Tibial artery (tissue), 4 donors: ENCODE results near the gene FRS3.
"Not testable (repeated sequence)": the region's sequence is repeated elsewhere in the genome, so short reads cannot be mapped to it uniquely, and the experiment has no call there.

Source experiments
- DNase-seq, 2 donors: peaks; one replicate each; pipeline ENCODE4 v3.0.0-alpha.2; 2019
- H3K27ac ChIP-seq, 2 donors: fragments of 200-600 bp; sonication (generic) in 1 of 2; 1 replicate in 1 of 2; 2 replicates in 1 of 2; pipeline ENCODE4 v1.5.1; 2018 to 2019; ENCODE audit warnings: mild to moderate bottlenecking in 1 of 2
- H3K27me3 ChIP-seq, 2 donors: fragments of 200-600 bp; sonication (generic) in 1 of 2; one replicate each; pipeline versions ENCODE4 v1.5.1 to v1.6.0; 2016 to 2019
- H3K36me3 ChIP-seq, 3 donors: fragments of 200-600 bp; sonication (generic) in 2 of 3; one replicate each; pipeline ENCODE4 v1.5.1; 2016 to 2019; ENCODE audit warnings: mild to moderate bottlenecking in 2 of 3
- H3K4me1 ChIP-seq, 4 donors: fragments of 200-600 bp; sonication (generic) in 2 of 4; 1 replicate in 3 of 4; 2 replicates in 1 of 4; pipeline ENCODE4 v1.5.1; 2016 to 2019
- H3K4me3 ChIP-seq, 2 donors: fragments of 200-600 bp; sonication (generic) in 1 of 2; 1 replicate in 1 of 2; 2 replicates in 1 of 2; pipeline ENCODE4 v1.5.1; 2018 to 2019; ENCODE audit warnings: mild to moderate bottlenecking in 2 of 2
- H3K9me3 ChIP-seq, 3 donors: fragments of 200-600 bp; sonication (generic) in 1 of 3; one replicate each; pipeline ENCODE4 v1.5.1; 2016 to 2019
- intact Hi-C: fragments of 100-400 bp; cut with DNase I; formaldehyde crosslinking; loops from one replicate; pipeline ENCODE4 v1.15.0; 2023; ENCODE audit warnings: low total_unique reads
- TF ChIP-seq, protein P1 (sequence below), 2 experiments: fragments of 200-600 bp in 1 of 2; fragments of 450-650 bp in 1 of 2; IDR thresholded peaks; one replicate each; pipeline ENCODE4 v1.5.1; 2017 to 2019; ENCODE audit warnings: antibody characterized with exemption in 2 of 2, mild to moderate bottlenecking in 1 of 2, moderate library complexity in 1 of 2

FRS3 gene

DNA sequence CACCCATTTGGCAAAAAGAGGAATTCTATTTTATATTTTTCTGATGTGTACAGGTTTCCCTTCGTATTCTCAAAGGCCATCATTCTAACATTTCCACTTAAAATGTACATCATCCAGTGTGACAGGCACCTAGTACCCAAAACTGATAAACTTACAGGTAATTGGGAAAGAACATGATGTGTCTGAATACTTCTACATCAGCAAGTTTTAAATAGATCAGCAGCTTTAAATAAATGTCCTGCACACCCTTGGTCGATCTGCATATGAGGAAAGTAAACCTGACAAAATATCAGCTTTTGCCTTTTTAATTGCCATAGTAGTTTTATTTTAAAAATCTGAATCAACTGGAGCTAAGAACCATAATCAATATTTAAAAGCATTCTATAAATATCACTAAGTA, 34.3 kb upstream of the FRS3 start:
- intact Hi-C loops = no loop called here
- no peak overlapping the region for H3K4me3 ChIP-seq
- H3K9me3 ChIP-seq = no peaks in the 10 kb centered on the region
- TF ChIP-seq, protein P1, sequence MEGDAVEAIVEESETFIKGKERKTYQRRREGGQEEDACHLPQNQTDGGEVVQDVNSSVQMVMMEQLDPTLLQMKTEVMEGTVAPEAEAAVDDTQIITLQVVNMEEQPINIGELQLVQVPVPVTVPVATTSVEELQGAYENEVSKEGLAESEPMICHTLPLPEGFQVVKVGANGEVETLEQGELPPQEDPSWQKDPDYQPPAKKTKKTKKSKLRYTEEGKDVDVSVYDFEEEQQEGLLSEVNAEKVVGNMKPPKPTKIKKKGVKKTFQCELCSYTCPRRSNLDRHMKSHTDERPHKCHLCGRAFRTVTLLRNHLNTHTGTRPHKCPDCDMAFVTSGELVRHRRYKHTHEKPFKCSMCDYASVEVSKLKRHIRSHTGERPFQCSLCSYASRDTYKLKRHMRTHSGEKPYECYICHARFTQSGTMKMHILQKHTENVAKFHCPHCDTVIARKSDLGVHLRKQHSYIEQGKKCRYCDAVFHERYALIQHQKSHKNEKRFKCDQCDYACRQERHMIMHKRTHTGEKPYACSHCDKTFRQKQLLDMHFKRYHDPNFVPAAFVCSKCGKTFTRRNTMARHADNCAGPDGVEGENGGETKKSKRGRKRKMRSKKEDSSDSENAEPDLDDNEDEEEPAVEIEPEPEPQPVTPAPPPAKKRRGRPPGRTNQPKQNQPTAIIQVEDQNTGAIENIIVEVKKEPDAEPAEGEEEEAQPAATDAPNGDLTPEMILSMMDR (IDR thresholded peaks at IDR 0.05) = no peak
- H3K27ac ChIP-seq = no peak overlapping the region
- H3K27me3 ChIP-seq = no peaks in the 10 kb centered on the region
- DNase-seq = no peak
- no peaks in the 10 kb centered on the region for H3K36me3 ChIP-seq
- no peaks in the 10 kb centered on the region for H3K4me1 ChIP-seq

DNA sequence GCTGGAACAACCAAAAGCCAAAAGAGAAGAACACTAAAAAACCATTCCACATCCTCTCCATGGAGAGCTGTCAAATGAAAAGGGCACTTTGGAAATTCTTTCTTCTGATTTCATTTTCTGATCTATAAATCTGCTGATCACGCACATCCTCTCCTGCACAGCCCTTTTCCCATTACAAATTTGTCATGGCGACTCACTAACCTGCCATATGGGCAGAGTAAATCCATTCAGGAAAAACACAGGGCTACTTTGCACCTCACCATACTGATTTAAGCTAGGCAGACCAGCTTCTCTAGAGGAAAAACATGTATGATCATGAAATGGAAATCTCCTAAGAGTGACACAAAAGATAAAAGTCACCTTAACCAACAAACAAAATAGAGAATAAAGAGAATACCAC, 33.8 kb upstream of the FRS3 start:
- Histone ChIP-seq H3K36me3 (no peaks in the 10 kb centered on the region), H3K9me3 (no peaks in the 10 kb centered on the region), H3K27me3 (no peaks in the 10 kb centered on the region), H3K27ac (no peak overlapping the region), H3K4me1 (no peaks in the 10 kb centered on the region), H3K4me3 (no peak overlapping the region)
- no peak for DNase-seq
- intact Hi-C loops = no loop called here
- TF ChIP-seq, protein P1 (IDR thresholded peaks at IDR 0.05) = no peak

DNA sequence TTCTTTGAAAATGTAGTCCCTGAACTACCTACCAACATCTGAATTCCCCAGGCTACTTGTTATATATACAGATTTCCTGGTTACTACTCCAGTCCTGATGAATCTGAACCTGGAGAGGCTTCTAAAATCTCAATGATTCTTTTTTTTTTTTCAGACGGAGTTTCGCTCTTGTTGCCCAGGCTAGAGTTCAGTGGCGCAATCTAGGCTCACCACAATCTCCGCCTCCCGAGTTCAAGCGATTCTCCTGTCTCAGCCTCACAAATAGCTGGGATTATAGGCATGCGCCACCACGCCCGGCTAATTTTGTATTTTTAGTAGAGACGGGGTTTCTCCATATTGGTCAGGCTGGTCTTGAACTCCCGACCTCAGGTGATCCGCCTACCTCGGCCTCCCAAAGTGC, 32.2 kb upstream of the FRS3 start:
- H3K9me3 ChIP-seq, DNase-seq, H3K27me3 ChIP-seq, H3K27ac ChIP-seq, H3K4me3 ChIP-seq, intact Hi-C loops, H3K36me3 ChIP-seq, H3K4me1 ChIP-seq: not testable (repeated sequence)

DNA sequence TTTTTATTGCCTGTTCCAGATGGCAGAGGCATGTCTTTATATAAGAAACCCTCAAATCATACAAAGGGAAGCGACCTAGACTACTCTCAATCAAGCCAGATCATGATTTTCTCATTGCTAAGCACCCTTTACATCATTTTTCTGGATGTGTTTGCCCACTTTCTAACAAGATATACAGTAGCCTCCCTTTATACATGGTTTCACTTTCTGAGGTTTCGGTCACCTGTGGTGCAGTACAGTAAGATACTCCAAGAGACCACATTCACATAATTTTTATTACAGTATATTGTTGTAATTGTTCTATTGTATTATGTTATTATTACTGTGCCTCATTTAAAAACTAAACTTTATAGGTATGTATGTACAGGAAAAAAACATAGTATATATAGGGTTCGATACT, 31.4 kb upstream of the FRS3 start:
- no peak overlapping the region for H3K27ac ChIP-seq
- H3K27me3 ChIP-seq = no peaks in the 10 kb centered on the region
- TF ChIP-seq, protein P1 (IDR thresholded peaks at IDR 0.05) = no peak
- H3K4me1 ChIP-seq = no peaks in the 10 kb centered on the region
- no peak for DNase-seq
- H3K4me3 ChIP-seq = no peak overlapping the region
- peaks cover 4 to 7% (median 6%) of the 10 kb centered on the region in 3 donors for H3K36me3 ChIP-seq
- H3K9me3 ChIP-seq = no peaks in the 10 kb centered on the region
- intact Hi-C loops = no loop called here

DNA sequence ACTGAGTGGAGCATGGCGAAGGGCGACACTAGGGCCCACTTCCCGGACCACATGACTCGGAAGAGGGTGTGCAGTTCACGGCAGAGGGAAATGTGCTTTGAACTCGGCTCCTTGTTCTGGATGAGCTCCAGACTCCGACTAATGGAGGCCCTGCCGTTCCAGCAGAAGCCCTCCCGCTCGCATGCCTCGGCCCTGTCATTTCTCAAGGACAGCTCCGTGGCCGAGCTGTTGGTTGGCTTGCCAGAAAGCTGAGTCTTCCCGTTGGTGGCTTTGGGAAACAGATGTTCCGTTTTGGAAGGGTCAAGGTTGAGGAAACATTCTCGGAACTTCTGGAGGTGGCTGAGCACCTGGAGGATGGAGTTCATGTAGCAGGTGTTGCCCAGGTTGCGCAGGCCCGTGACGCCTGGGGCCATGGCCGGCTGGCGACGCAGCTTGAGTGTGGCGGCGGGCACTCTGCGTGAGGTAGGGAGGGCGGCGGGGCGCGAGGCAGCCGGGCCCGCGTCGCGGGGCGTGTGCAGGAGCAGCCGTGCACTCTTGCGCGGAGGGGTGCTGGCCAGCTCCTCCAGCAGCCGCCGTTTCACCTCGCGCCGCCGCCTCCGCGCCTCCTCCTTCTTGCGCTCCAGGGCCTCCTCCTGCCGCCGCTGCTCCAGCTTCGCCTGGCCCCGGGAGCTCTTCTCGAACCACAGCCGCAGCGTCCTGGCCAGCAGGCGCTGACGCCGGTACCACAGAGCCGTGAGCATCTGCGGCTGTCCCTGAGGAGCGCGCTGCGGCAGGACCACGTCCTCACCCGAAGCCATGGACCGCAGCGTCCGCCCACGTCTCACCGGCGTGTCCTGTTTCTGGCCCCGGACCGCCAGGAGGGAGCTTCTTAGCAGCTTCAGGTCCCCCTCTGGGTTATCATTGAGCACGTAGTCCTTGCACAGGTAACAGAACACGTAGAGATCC, 26.4 kb upstream of the FRS3 start:
- H3K9me3 ChIP-seq = no peaks in the 10 kb centered on the region
- no peak overlapping the region for H3K4me3 ChIP-seq
- intact Hi-C loops = no loop called here
- TF ChIP-seq, protein P1 (IDR thresholded peaks at IDR 0.05) = no peak
- no peaks in the 10 kb centered on the region for H3K27me3 ChIP-seq
- no peaks in the 10 kb centered on the region for H3K4me1 ChIP-seq
- H3K27ac ChIP-seq = no peak overlapping the region
- peaks cover 11 to 20% (median 17%) of the 10 kb centered on the region in 3 donors for H3K36me3 ChIP-seq
- no peak for DNase-seq

DNA sequence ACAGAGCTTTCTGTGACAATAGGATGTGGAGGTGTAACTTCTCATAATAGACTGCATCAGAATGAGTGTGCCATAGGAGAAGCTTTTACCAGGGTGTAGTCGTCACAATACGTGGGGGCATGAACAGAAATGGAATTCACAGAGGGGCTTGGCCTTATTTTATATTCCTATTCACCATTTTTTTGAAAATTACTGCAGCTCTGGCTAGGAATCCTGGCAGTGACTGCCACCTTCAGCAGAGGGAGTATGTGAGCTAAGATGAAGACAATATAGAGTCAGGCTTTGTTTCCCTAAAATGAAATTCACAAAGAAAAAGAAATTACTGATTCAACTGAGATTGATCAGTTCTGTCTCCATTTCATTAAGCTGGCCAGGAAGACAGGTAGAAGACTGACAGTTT, 21.7 kb upstream of the FRS3 start:
- Histone ChIP-seq H3K4me1 (no peaks in the 10 kb centered on the region), H3K27me3 (no peaks in the 10 kb centered on the region), H3K36me3 (peaks cover 11 to 36% (median 17%) of the 10 kb centered on the region in 3 donors), H3K27ac (no peak overlapping the region), H3K9me3 (no peaks in the 10 kb centered on the region), H3K4me3 (no peak overlapping the region)
- DNase-seq = no peak
- TF ChIP-seq, protein P1 (IDR thresholded peaks at IDR 0.05) = no peak
- intact Hi-C loops = no loop called here
